Measurements from ENCODE around the gene ARHGAP36. TPM values are rescaled to one million over a fixed set of nuclear protein-coding genes. Genes with fewer than 3 reads are reported as not detected.

ARHGAP36 gene
- total RNA-seq, 1 donor from 2014 or later, result not detected

DNA sequence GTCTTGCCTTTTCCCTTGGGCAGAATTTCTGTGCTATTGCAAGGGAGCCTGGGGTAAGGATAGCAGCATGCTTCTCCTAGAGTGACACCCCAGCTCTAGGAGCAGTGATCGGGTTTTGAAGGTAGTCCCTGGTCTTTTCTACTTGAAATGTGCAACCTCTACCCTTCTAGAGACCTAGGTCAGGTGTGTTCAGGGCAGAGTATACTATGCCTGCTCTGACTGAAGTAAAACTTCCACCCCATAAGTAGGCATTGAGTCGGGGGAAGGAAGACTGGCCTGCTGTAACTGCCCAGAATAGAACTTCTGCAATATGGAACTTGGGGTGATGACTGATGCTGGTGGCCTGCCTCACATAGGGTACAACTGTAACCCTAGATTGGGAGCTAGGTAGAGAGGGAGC lies 80.9 kb downstream of the ARHGAP36 start:
- no peaks in the 10 kb centered on the region for H3K27me3 ChIP-seq (ENCODE audit: low read depth)
- H3K36me3 ChIP-seq, result no peaks in the 10 kb centered on the region
- peaks cover 6% of the 10 kb centered on the region for H3K9me3 ChIP-seq (replicated peaks)
- H3K4me3 ChIP-seq, result no peak overlapping the region
- DNase-seq, result no peak
- H3K27ac ChIP-seq (replicated peaks), result no peak overlapping the region
- intact Hi-C loops (cut with micrococcal nuclease), result no loop called here
- TF ChIP-seq, protein P1, sequence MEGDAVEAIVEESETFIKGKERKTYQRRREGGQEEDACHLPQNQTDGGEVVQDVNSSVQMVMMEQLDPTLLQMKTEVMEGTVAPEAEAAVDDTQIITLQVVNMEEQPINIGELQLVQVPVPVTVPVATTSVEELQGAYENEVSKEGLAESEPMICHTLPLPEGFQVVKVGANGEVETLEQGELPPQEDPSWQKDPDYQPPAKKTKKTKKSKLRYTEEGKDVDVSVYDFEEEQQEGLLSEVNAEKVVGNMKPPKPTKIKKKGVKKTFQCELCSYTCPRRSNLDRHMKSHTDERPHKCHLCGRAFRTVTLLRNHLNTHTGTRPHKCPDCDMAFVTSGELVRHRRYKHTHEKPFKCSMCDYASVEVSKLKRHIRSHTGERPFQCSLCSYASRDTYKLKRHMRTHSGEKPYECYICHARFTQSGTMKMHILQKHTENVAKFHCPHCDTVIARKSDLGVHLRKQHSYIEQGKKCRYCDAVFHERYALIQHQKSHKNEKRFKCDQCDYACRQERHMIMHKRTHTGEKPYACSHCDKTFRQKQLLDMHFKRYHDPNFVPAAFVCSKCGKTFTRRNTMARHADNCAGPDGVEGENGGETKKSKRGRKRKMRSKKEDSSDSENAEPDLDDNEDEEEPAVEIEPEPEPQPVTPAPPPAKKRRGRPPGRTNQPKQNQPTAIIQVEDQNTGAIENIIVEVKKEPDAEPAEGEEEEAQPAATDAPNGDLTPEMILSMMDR (IDR thresholded peaks at IDR 0.05; ENCODE audit: borderline replicate concordance), result no peak
- H3K4me1 ChIP-seq, result no peaks in the 10 kb centered on the region

Other genes starting within 250 kb of the ARHGAP36 start
- 14.1 TPM for gene ENOX2, start 155.1 kb upstream of the ARHGAP36 start, total RNA-seq
- 2.4 TPM for gene IGSF1, start 231.0 kb downstream of the ARHGAP36 start, total RNA-seq